Left ventricle myocardium inferior (tissue), 1 donor: ENCODE results near the gene VIPR2. TPM values are rescaled to one million over a fixed set of nuclear protein-coding genes. Genes with fewer than 3 reads are reported as not detected.

Source experiments
- DNase-seq: peaks from one replicate; pipeline ENCODE4 v3.0.0-alpha.2; 2020
- H3K27ac ChIP-seq: fragments of 200-600 bp; replicated peaks from 2 replicates; pipeline ENCODE4 v1.8.0; 2021
- H3K27me3 ChIP-seq: fragments of 200-600 bp; 2 replicates; pipeline ENCODE4 v1.8.0; 2021; ENCODE audit warnings: low read depth
- H3K36me3 ChIP-seq: fragments of 200-600 bp; 2 replicates; pipeline ENCODE4 v1.8.0; 2021
- H3K4me1 ChIP-seq: fragments of 200-600 bp; 2 replicates; pipeline ENCODE4 v1.8.0; 2021
- H3K4me3 ChIP-seq: fragments of 200-600 bp; 2 replicates; pipeline ENCODE4 v1.8.0; 2021; ENCODE audit warnings: mild to moderate bottlenecking, moderate library complexity
- H3K9me3 ChIP-seq: fragments of 200-600 bp; replicated peaks from 2 replicates; pipeline ENCODE4 v1.8.0; 2021
- intact Hi-C: fragments of 100-400 bp; cut with micrococcal nuclease; formaldehyde crosslinking; loops from one replicate; pipeline ENCODE4 v1.11.0; 2022
- total RNA-seq: library from RNA; stranded (reverse); fragmentation: NEBNext Ultra II Directional; extraction: Animal tissue kit (Norgen Biotek cat#: 25700); gene quantifications from one replicate; pipeline ENCODE4 v1.2.1, GENCODE V29; 2021
- TF ChIP-seq, protein P1 (sequence below): fragments of 200-600 bp; IDR thresholded peaks from 2 replicates; pipeline ENCODE4 v1.8.0; 2021; ENCODE audit warnings: antibody characterized with exemption, mild to moderate bottlenecking, borderline replicate concordance
- donor health status: DM: no; HTN: yes; CAD: no; lungs with severe emphysema.

VIPR2 gene
- total RNA-seq, 1 donor from 2014 or later, result 17.5 TPM

DNA sequence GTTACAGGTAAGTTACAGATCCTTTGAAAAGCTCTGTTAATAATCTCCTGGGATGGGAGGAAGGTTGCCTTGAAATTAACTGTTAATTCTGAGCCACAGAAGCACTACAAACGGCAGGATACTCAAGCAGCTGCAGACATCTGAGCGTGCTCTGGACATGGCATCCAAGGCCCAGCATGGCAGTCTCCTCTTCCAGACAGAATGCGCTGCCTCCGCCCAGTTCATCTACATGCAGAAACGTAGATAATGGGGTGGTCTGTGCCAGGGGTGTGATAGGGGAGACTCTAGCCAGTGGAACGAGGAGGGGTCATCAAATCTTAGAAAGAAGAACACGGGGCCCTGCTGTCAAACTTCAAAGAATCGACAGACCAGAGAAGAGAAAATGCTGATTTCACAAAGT lies 13.8 kb downstream of the VIPR2 start:
- H3K27me3 ChIP-seq, result peaks cover 7% of the 10 kb centered on the region
- TF ChIP-seq, protein P1, sequence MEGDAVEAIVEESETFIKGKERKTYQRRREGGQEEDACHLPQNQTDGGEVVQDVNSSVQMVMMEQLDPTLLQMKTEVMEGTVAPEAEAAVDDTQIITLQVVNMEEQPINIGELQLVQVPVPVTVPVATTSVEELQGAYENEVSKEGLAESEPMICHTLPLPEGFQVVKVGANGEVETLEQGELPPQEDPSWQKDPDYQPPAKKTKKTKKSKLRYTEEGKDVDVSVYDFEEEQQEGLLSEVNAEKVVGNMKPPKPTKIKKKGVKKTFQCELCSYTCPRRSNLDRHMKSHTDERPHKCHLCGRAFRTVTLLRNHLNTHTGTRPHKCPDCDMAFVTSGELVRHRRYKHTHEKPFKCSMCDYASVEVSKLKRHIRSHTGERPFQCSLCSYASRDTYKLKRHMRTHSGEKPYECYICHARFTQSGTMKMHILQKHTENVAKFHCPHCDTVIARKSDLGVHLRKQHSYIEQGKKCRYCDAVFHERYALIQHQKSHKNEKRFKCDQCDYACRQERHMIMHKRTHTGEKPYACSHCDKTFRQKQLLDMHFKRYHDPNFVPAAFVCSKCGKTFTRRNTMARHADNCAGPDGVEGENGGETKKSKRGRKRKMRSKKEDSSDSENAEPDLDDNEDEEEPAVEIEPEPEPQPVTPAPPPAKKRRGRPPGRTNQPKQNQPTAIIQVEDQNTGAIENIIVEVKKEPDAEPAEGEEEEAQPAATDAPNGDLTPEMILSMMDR, result no peak
- H3K27ac ChIP-seq, result no peak overlapping the region
- no peaks in the 10 kb centered on the region for H3K36me3 ChIP-seq
- no peaks in the 10 kb centered on the region for H3K9me3 ChIP-seq
- no peak for DNase-seq
- H3K4me3 ChIP-seq, result no peak overlapping the region
- H3K4me1 ChIP-seq, result no peaks in the 10 kb centered on the region
- intact Hi-C loops, result no loop called here

- no peaks in the 10 kb centered on the region for H3K36me3 ChIP-seq
- H3K27me3 ChIP-seq, result peaks cover 7% of the 10 kb centered on the region
- H3K9me3 ChIP-seq, result no peaks in the 10 kb centered on the region
- DNase-seq, result no peak
- TF ChIP-seq, protein P1, result no peak
- H3K27ac ChIP-seq, result no peak overlapping the region
- intact Hi-C loops, result no loop called here
- H3K4me3 ChIP-seq, result no peak overlapping the region
- H3K4me1 ChIP-seq, result no peaks in the 10 kb centered on the region
Observed at GRCh38 chr7:159130199-159130775, 14.4 kb downstream of the VIPR2 start.

GRCh38 chr7:159128767-159129166 lies 15.9 kb downstream of the VIPR2 start:
- intact Hi-C loops, result no loop called here
- TF ChIP-seq, protein P1, result no peak
- Histone ChIP-seq H3K36me3 (no peaks in the 10 kb centered on the region), H3K9me3 (no peaks in the 10 kb centered on the region), H3K27me3 (peaks cover 7% of the 10 kb centered on the region), H3K27ac (no peak overlapping the region), H3K4me1 (no peaks in the 10 kb centered on the region), H3K4me3 (no peak overlapping the region)
- DNase-seq, result no peak

DNA sequence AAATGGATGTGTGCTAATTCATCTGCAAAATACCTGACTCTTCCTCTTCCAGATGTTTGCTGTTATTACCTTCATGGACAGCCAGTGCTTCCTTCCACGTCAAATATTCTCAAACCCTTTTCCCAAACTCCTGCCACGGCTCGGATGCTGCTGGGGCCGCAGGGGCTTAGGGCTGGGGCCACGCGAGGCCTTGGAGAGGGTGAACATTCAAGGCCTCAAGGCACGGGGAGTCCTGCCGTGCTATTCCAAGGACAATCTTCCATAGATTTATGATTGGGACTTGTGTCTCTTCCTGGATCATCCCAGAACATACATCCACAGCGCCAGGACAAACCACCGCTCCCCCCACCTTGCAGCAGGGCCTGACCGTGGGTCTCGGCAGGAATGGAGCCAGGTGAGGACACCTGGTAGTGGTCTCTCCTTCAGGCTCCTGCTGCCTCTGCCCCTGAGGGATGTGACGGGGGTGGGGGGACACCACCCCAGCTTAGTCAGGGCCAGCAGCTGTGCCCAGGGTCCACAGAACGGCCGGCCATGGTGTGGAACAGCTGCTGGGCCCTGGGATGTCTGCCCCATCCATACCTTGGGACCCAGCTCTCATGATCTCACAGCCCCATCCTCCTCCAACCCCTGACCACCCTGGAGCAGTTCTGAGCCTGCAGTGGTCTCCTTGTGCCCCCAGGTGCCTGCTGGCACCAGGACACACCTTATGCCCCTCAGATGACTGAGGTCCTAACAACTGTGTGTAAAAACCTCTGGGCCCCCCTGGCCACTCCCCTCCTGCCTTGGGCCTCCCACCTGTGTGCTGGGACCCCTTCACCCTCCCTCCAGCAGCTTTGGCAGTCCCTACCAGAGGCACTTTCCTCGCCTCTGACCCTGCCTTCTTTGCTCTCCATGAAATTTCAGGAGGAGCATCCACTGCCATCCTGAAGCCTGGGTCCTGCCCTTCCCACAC lies 16.7 kb downstream of the VIPR2 start:
- Histone ChIP-seq H3K27ac (no peak overlapping the region), H3K9me3 (peaks cover 4% of the 10 kb centered on the region), H3K4me1 (no peaks in the 10 kb centered on the region), H3K27me3 (peaks cover 7% of the 10 kb centered on the region), H3K4me3 (no peak overlapping the region), H3K36me3 (no peaks in the 10 kb centered on the region)
- intact Hi-C loops, result no loop called here
- TF ChIP-seq, protein P1, result no peak
- DNase-seq, result no peak

- intact Hi-C loops, result no loop called here
- H3K36me3 ChIP-seq, result no peaks in the 10 kb centered on the region
- no peak for DNase-seq
- no peaks in the 10 kb centered on the region for H3K4me1 ChIP-seq
- H3K27me3 ChIP-seq, result peaks cover 7% of the 10 kb centered on the region
- no peak overlapping the region for H3K4me3 ChIP-seq
- TF ChIP-seq, protein P1, result no peak
- no peak overlapping the region for H3K27ac ChIP-seq
- peaks cover 4% of the 10 kb centered on the region for H3K9me3 ChIP-seq
Observed at GRCh38 chr7:159126311-159127260, 18.1 kb downstream of the VIPR2 start.
